ENCODE results near the gene RWDD4. TPM values are rescaled to one million over a fixed set of nuclear protein-coding genes. Genes with fewer than 3 reads are reported as not detected.

The RWDD4 gene
- total RNA-seq, 4 donors from 2014 or later, result 4.1 to 16.9 (median 11.6) TPM

GRCh38 chr4:183602557-183603027 is 56.4 kb downstream of the RWDD4 start:
- Histone ChIP-seq H3K36me3 (no peaks in the 10 kb centered on the region), H3K4me3 (no peak overlapping the region), H3K4me1 (no peaks in the 10 kb centered on the region), H3K27me3 (peaks cover 12% of the 10 kb centered on the region), H3K9me3 (no peaks in the 10 kb centered on the region), H3K27ac (no peak overlapping the region)
- DNase-seq, result no peak
- WGBS, 2 donors (ENCODE audit: low coverage in 1 of 2), result 37 to 64% methylated on average over 3 to 6 of the region's 6 CpGs
- in situ Hi-C loops (cut with MboI; ENCODE audit: low pct_ligation_motif_present in 1 of 4, low pct_unique_long_range_greater_than_20kb in 1 of 4, low sequenced_read_pairs in 3 of 4), result loop anchor here in 2 of 4 donors (10.0 kb wide), 1 partner anchor 128 kb away; no protein-coding TSS in a partner anchor
- intact Hi-C loops (cut with DNase I; ENCODE audit: low total_unique reads), result loop anchor here (10.0 kb wide), 1 partner anchor 128 kb away; no protein-coding TSS in a partner anchor
- TF ChIP-seq CTCF (IDR thresholded peaks at IDR 0.05), result peak in 4 of 5 experiments; percentile 20 to 31 (median 25)
- no peak for TF ChIP-seq POLR2AphosphoS5 (IDR thresholded peaks at IDR 0.05)
- TF ChIP-seq EP300 (IDR thresholded peaks at IDR 0.05; ENCODE audit: low read depth), result no peak

GRCh38 chr4:183601381-183601780 is 57.6 kb downstream of the RWDD4 start:
- TF ChIP-seq POLR2A (IDR thresholded peaks at IDR 0.05), result no peak
- no peak for TF ChIP-seq EP300 (IDR thresholded peaks at IDR 0.05; ENCODE audit: low read depth)
- no peak overlapping the region for H3K4me3 ChIP-seq
- no peaks in the 10 kb centered on the region for H3K36me3 ChIP-seq
- in situ Hi-C loops (cut with MboI; ENCODE audit: low pct_ligation_motif_present in 1 of 4, low pct_unique_long_range_greater_than_20kb in 1 of 4, low sequenced_read_pairs in 3 of 4), result loop anchor here in 2 of 4 donors (10.0 kb wide), 1 partner anchor 127 kb away; no protein-coding TSS in a partner anchor
- peaks cover 17% of the 10 kb centered on the region for H3K27me3 ChIP-seq
- no peak for DNase-seq
- H3K4me1 ChIP-seq, result peaks cover 0 to 7% (median 0%) of the 10 kb centered on the region in 4 donors
- no peaks in the 10 kb centered on the region for H3K9me3 ChIP-seq
- intact Hi-C loops (cut with DNase I; ENCODE audit: low total_unique reads), result loop anchor here (10.0 kb wide), 1 partner anchor 127 kb away; no protein-coding TSS in a partner anchor
- no peak overlapping the region for H3K27ac ChIP-seq
- WGBS, 2 donors (ENCODE audit: low coverage in 1 of 2), result 81% methylated on average over 1 of the region's 1 CpG; no CpG with 5 or more reads in 1 of the 2 donors

- no peaks in the 10 kb centered on the region for H3K36me3 ChIP-seq
- DNase-seq, result no peak
- H3K4me1 ChIP-seq, result peaks cover 0 to 12% (median 0%) of the 10 kb centered on the region in 4 donors
- peak in 1 of 5 experiments; percentile 12 for TF ChIP-seq CTCF (IDR thresholded peaks at IDR 0.05)
- TF ChIP-seq POLR2A (IDR thresholded peaks at IDR 0.05), result no peak
- peaks cover 17% of the 10 kb centered on the region for H3K27me3 ChIP-seq
- in situ Hi-C loops (cut with MboI; ENCODE audit: low pct_ligation_motif_present in 1 of 4, low pct_unique_long_range_greater_than_20kb in 1 of 4, low sequenced_read_pairs in 3 of 4), result loop anchor here in 2 of 4 donors (10.0 kb wide), 1 partner anchor 125 kb away; no protein-coding TSS in a partner anchor
- WGBS, 2 donors (ENCODE audit: low coverage in 1 of 2), result 81 to 86% methylated on average over 3 of the region's 3 CpGs
- no peaks in the 10 kb centered on the region for H3K9me3 ChIP-seq
- H3K4me3 ChIP-seq, result no peak overlapping the region
- H3K27ac ChIP-seq, result no peak overlapping the region
- intact Hi-C loops (cut with DNase I; ENCODE audit: low total_unique reads), result loop anchor here (10.0 kb wide), 1 partner anchor 125 kb away; no protein-coding TSS in a partner anchor
Measured at GRCh38 chr4:183600189-183600685, 58.7 kb downstream of the RWDD4 start.

- peaks cover 17% of the 10 kb centered on the region for H3K27me3 ChIP-seq
- no peaks in the 10 kb centered on the region for H3K36me3 ChIP-seq
- peaks cover 0 to 12% (median 0%) of the 10 kb centered on the region in 4 donors for H3K4me1 ChIP-seq
- no peak overlapping the region for H3K4me3 ChIP-seq
- TF ChIP-seq POLR2A (IDR thresholded peaks at IDR 0.05) (no peak), EP300 (IDR thresholded peaks at IDR 0.05; ENCODE audit: low read depth) (no peak), POLR2AphosphoS5 (IDR thresholded peaks at IDR 0.05) (no peak)
- no peaks in the 10 kb centered on the region for H3K9me3 ChIP-seq
- intact Hi-C loops (cut with DNase I; ENCODE audit: low total_unique reads) (loop anchor here (10.0 kb wide), 1 partner anchor 125 kb away; no protein-coding TSS in a partner anchor), in situ Hi-C loops (cut with MboI; ENCODE audit: low pct_ligation_motif_present in 1 of 4, low pct_unique_long_range_greater_than_20kb in 1 of 4, low sequenced_read_pairs in 3 of 4) (loop anchor here in 2 of 4 donors (10.0 kb wide), 1 partner anchor 125 kb away; no protein-coding TSS in a partner anchor)
- H3K27ac ChIP-seq, result no peak overlapping the region
- DNase-seq, result no peak
Measured at GRCh38 chr4:183599690-183600089, 59.3 kb downstream of the RWDD4 start.

GRCh38 chr4:183599284-183599683 is 59.7 kb downstream of the RWDD4 start:
- no peak for DNase-seq
- TF ChIP-seq POLR2A (IDR thresholded peaks at IDR 0.05) (no peak), POLR2AphosphoS5 (IDR thresholded peaks at IDR 0.05) (no peak), EP300 (IDR thresholded peaks at IDR 0.05; ENCODE audit: low read depth) (no peak), CTCF (IDR thresholded peaks at IDR 0.05) (no peak)
- no peak overlapping the region for H3K27ac ChIP-seq
- H3K4me1 ChIP-seq, result peaks cover 0 to 12% (median 0%) of the 10 kb centered on the region in 4 donors
- in situ Hi-C loops (cut with MboI; ENCODE audit: low pct_ligation_motif_present in 1 of 4, low pct_unique_long_range_greater_than_20kb in 1 of 4, low sequenced_read_pairs in 3 of 4), result no loop called here
- no peak overlapping the region for H3K4me3 ChIP-seq
- peaks cover 17% of the 10 kb centered on the region for H3K27me3 ChIP-seq
- H3K9me3 ChIP-seq, result no peaks in the 10 kb centered on the region
- no peaks in the 10 kb centered on the region for H3K36me3 ChIP-seq
- intact Hi-C loops (cut with DNase I; ENCODE audit: low total_unique reads), result no loop called here
